Sigmoid colon (tissue), 7 donors: Measurements from ENCODE around the gene BCL7C. TPM values are rescaled to one million over a fixed set of nuclear protein-coding genes. Genes with fewer than 3 reads are reported as not detected.
A peak's percentile ranks its signal among the peaks of the same experiment; 100 is the strongest.

ENCODE experiments used
- DNase-seq: peaks from one replicate; pipeline ENCODE4 v3.0.0-alpha.2; 2019
- H3K27ac ChIP-seq, 4 donors: fragments of 200-600 bp; sonication (generic); one replicate each; pipeline ENCODE4 v1.5.1; 2016 to 2019; ENCODE audit warnings: mild to moderate bottlenecking in 1 of 4
- H3K27me3 ChIP-seq, 3 donors: fragments of 200-600 bp; sonication (generic); one replicate each; pipeline ENCODE4 v1.5.1; 2019; ENCODE audit warnings: mild to moderate bottlenecking in 1 of 3
- H3K36me3 ChIP-seq, 4 donors: fragments of 200-600 bp; sonication (generic); one replicate each; pipeline ENCODE4 v1.5.1; 2016 to 2019
- H3K4me1 ChIP-seq, 4 donors: fragments of 200-600 bp; sonication (generic); one replicate each; pipeline ENCODE4 v1.5.1; 2017 to 2019
- H3K4me3 ChIP-seq, 4 donors: fragments of 200-600 bp; sonication (generic); one replicate each; pipeline ENCODE4 v1.5.1; 2017 to 2019; ENCODE audit warnings: mild to moderate bottlenecking in 2 of 4, moderate library complexity in 1 of 4
- H3K9me3 ChIP-seq, 4 donors: fragments of 200-600 bp in 3 of 4; sonication (generic) in 3 of 4; one replicate each; pipeline versions ENCODE4 v1.5.1 to v1.6.1; 2013 to 2019
- EP300 ChIP-seq, 4 donors: sonication (generic); formaldehyde crosslinking; IDR thresholded peaks; one replicate each; pipeline ENCODE4 v1.6.1; 2017; ENCODE audit warnings: antibody characterized with exemption in 4 of 4
- POLR2A ChIP-seq, 2 donors: fragments of 450-650 bp; IDR thresholded peaks; one replicate each; pipeline ENCODE4 v1.6.1; 2016; ENCODE audit warnings: antibody characterized with exemption in 2 of 2, mild to moderate bottlenecking in 2 of 2, moderate library complexity in 2 of 2
- POLR2AphosphoS5 ChIP-seq, 4 donors: sonication (generic); formaldehyde crosslinking; IDR thresholded peaks; one replicate each; pipeline ENCODE4 v1.6.1; 2017; ENCODE audit warnings: antibody characterized with exemption in 4 of 4
- WGBS, 2 donors: extraction: QIAGEN DNeasy Blood & Tissue Kit; methylation state at CpG; one replicate each; pipeline ENCODE4 v1.1.7; 2013; 5-methylcytosine and 5-hydroxymethylcytosine counted together
- intact Hi-C: fragments of 100-400 bp; cut with DNase I; formaldehyde crosslinking; loops from one replicate; pipeline ENCODE4 v1.15.1; 2023
- polyA plus RNA-seq, 3 donors: library from polyadenylated mRNA; stranded (reverse); fragments of 200-250 nt; gene quantifications; one replicate each; pipeline ENCODE4 v1.2.3, GENCODE V29; 2013
- total RNA-seq, 4 donors: library from RNA; depleted of rRNA; stranded (reverse); fragments of >200 nt; gene quantifications; one replicate each; pipeline ENCODE4 v1.1.0, GENCODE V29; 2016
- TF ChIP-seq, protein P1 (sequence below), 4 experiments: fragments of 450-650 bp in 3 of 4; fragments of 200-600 bp in 1 of 4; IDR thresholded peaks; one replicate each; pipeline ENCODE4 v1.5.1; 2016 to 2019; ENCODE audit warnings: antibody characterized with exemption in 4 of 4, mild to moderate bottlenecking in 3 of 4, moderate library complexity in 2 of 4
- donor health status: healthy with polysubstance abuse.
- donor health status: Bipolar disorder and iron deficiency.
- donor health status: healthy.

The BCL7C gene
- total and polyA plus RNA-seq, 7 donors: 27.9 to 63.1 (median 45.7) TPM

GRCh38 chr16:30882429-30883310, 11.2 kb downstream of the BCL7C start:
- DNase-seq: no peak
- no peak for TF ChIP-seq EP300 (IDR thresholded peaks at IDR 0.05)
- no peak for TF ChIP-seq POLR2A (IDR thresholded peaks at IDR 0.05)
- no peak for TF ChIP-seq POLR2AphosphoS5 (IDR thresholded peaks at IDR 0.05)
- TF ChIP-seq, protein P1, sequence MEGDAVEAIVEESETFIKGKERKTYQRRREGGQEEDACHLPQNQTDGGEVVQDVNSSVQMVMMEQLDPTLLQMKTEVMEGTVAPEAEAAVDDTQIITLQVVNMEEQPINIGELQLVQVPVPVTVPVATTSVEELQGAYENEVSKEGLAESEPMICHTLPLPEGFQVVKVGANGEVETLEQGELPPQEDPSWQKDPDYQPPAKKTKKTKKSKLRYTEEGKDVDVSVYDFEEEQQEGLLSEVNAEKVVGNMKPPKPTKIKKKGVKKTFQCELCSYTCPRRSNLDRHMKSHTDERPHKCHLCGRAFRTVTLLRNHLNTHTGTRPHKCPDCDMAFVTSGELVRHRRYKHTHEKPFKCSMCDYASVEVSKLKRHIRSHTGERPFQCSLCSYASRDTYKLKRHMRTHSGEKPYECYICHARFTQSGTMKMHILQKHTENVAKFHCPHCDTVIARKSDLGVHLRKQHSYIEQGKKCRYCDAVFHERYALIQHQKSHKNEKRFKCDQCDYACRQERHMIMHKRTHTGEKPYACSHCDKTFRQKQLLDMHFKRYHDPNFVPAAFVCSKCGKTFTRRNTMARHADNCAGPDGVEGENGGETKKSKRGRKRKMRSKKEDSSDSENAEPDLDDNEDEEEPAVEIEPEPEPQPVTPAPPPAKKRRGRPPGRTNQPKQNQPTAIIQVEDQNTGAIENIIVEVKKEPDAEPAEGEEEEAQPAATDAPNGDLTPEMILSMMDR (IDR thresholded peaks at IDR 0.05): no peak
- Histone ChIP-seq H3K27ac (no peak overlapping the region), H3K4me3 (no peak overlapping the region), H3K9me3 (no peaks in the 10 kb centered on the region), H3K4me1 (peaks cover 0 to 4% (median 0%) of the 10 kb centered on the region in 4 donors), H3K27me3 (no peaks in the 10 kb centered on the region), H3K36me3 (peaks cover 5 to 51% (median 7%) of the 10 kb centered on the region in 4 donors)
- 62 to 74% methylated on average over 4 of the region's 4 CpGs for WGBS, 2 donors
- intact Hi-C loops: no loop called here

GRCh38 chr16:30876867-30877266, 17.0 kb downstream of the BCL7C start:
- Histone ChIP-seq H3K27me3 (no peaks in the 10 kb centered on the region), H3K9me3 (no peaks in the 10 kb centered on the region), H3K4me3 (peak overlapping the region in 2 of 4 donors; percentile 87 to 94), H3K4me1 (peaks cover 0 to 30% (median 24%) of the 10 kb centered on the region in 4 donors), H3K27ac (peak overlapping the region; percentile 94), H3K36me3 (peaks cover 0 to 21% (median 0%) of the 10 kb centered on the region in 4 donors)
- WGBS, 2 donors: 68 to 80% methylated on average over 5 of the region's 5 CpGs
- peak; percentile 35 for DNase-seq
- no peak for TF ChIP-seq POLR2A (IDR thresholded peaks at IDR 0.05)
- no peak for TF ChIP-seq POLR2AphosphoS5 (IDR thresholded peaks at IDR 0.05)
- TF ChIP-seq, protein P1 (IDR thresholded peaks at IDR 0.05): no peak
- no peak for TF ChIP-seq EP300 (IDR thresholded peaks at IDR 0.05)
- intact Hi-C loops: no loop called here

DNA sequence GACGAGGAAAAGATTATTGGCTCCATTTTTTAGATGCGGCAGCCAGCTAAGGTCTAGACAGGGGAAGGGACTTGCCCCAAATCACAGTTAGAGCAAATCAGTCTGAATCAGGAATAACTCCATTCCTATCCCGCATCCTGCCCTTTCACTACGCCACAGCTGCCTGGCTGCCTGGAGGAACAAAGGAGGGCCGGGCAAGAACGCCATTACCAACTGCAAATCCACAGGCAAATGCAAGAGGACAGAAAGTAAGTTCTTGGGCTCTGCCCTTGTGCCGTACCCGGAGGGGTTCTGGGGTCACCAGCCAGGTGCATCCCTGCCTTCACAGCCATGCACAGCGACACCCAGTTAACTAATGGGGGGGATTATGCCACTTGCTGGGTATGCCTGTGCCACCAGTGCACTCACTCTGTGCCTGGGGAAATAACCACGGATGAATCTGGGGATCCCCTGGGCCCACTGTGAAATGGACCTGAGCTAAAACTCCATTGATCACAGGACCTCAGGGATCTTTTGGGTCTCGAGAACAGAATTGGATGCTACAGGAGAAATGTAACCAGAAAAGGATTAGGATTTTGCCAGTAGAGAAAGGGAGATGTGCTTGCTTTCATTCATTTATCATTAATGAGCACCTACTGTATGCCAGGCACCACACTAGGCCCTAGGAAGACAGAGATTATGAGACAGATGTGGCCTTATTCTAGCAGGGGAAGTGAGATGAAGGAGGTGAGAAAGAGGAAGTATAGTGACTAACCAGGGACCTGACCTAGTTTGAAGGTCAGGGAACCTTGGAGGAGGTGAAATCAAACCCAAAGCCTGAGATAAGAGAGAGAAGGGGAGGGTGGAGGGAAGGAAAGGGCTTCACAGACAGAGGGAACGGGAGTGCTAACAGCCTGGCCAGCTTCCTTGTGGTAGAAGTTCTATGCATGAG, 17.7 kb downstream of the BCL7C start:
- intact Hi-C loops: loop anchor here (2.0 kb wide), 1 partner anchor 21 kb away; the partner anchor contains the start of gene CTF1
- peak overlapping the region; percentile 94 for H3K27ac ChIP-seq
- H3K9me3 ChIP-seq: no peaks in the 10 kb centered on the region
- H3K4me3 ChIP-seq: peak overlapping the region; percentile 84 to 94 (median 90)
- no peak for DNase-seq
- H3K4me1 ChIP-seq: peaks cover 0 to 30% (median 24%) of the 10 kb centered on the region in 4 donors
- 7 to 9% methylated on average over 12 of the region's 12 CpGs for WGBS, 2 donors
- peaks cover 0 to 21% (median 0%) of the 10 kb centered on the region in 4 donors for H3K36me3 ChIP-seq
- no peaks in the 10 kb centered on the region for H3K27me3 ChIP-seq
- no peak for TF ChIP-seq EP300 (IDR thresholded peaks at IDR 0.05)
- TF ChIP-seq POLR2A (IDR thresholded peaks at IDR 0.05): no peak
- TF ChIP-seq POLR2AphosphoS5 (IDR thresholded peaks at IDR 0.05): no peak
- TF ChIP-seq, protein P1 (IDR thresholded peaks at IDR 0.05): no peak

DNA sequence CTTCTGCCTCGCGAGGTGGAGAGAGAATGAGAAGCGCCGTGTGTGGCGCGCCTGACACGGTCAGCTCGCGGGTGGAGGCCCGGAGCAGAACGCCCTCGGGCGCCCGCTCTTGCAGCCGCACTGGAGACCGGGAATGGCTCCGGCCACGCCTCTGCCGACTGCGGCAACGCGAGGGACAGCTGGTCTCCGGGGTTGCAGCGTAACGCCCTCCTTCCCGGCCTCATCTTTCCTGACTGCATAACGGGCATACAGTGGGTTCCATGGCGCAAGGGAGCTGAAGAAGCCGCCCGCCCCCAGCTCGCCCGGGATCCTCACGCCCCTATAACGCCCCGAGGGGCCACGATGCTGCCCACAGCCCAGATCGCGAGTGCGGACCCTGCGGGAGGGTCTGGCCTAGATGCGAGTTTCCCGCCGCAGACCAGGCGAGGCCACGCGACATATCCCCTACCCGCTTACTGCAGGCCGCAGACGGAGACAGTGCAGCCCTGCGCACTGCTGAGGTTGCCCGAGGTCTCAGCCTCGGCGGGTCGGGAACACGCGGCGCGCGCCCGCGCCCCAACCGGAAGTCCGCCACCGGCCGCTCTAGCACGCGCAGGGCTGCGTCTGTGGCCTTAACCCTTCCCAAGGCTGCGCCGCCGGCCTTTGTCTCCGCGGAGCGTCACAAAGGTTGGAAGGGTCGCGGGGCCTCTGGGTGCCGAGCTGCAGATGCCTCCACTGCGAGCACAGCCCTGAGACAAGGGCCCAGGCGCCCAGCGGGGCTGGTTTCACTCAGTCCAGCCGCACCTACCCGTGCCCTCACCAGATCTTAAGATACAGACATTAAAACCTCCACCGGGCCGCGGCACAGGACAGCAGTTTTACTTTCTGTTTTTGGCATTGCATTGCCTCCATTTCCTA, 18.8 kb downstream of the BCL7C start:
- Histone ChIP-seq H3K27me3 (no peaks in the 10 kb centered on the region), H3K4me3 (peak overlapping the region; percentile 84 to 94 (median 90)), H3K36me3 (peaks cover 0 to 14% (median 0%) of the 10 kb centered on the region in 4 donors), H3K4me1 (peaks cover 0 to 30% (median 24%) of the 10 kb centered on the region in 4 donors), H3K27ac (peak overlapping the region; percentile 94), H3K9me3 (no peaks in the 10 kb centered on the region)
- intact Hi-C loops: loop anchor here (1.0 to 2.0 kb wide), 2 partner anchors 22 to 46 kb away; partner anchors contain the start of gene CTF1
- TF ChIP-seq POLR2AphosphoS5 (IDR thresholded peaks at IDR 0.05): peak; percentile 74 to 96 (median 93)
- TF ChIP-seq, protein P1 (IDR thresholded peaks at IDR 0.05): no peak
- peak; percentile 77 to 80 for TF ChIP-seq POLR2A (IDR thresholded peaks at IDR 0.05)
- no peak for TF ChIP-seq EP300 (IDR thresholded peaks at IDR 0.05)
- 0% methylated on average over 85 of the region's 85 CpGs for WGBS, 2 donors
- DNase-seq: peak; percentile 94
